ENCODE results near the gene CCDC159. TPM values are rescaled to one million over a fixed set of nuclear protein-coding genes. Genes with fewer than 3 reads are reported as not detected.

CCDC159 gene
- total and polyA plus RNA-seq, 2 of the 13 experiments (the other 11 are each of a cell fraction or from before 2014, with no cell fraction given): 1.7 to 6.3 TPM

DNA sequence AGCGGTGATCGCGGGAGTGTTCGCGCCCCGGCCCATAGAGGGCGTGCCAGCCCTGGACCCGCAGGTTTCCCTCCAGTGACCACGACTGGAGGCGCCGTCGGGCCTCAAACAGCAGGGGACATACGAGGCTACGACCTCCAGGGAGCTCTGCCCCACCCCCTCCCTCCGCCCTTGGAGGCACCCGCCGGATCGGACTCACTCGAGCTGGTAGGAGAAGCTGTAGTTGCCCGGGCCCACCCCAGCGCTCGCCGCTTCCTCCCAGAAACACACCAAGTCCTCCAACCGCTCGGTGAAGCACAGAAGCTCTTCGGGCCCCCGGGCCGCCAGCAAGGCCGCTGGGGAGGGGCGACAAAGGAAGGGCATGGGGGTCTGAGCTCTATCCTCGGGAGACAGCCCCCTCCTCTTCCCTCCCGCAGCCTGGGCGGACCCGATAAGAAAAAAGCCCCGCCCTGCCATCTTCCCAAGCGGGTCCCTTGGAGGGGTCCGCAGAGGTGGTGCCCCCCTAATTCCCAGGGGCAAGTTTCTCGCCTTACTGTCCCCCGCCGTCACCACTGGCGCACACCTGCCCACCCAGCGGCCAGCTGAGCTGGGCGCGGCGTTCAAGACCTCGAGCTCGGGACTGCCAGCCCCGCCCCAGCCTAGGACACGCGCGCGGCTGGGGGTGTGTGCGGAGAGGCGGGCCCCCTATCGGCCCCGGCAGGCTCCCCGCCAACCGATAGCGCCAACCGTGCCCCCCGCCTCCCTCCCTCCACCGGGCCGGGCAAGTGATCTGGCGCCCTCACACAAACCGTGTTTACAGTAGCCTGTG is 36.8 kb downstream of the CCDC159 start (continued):
- TF ChIP-seq, protein P1, sequence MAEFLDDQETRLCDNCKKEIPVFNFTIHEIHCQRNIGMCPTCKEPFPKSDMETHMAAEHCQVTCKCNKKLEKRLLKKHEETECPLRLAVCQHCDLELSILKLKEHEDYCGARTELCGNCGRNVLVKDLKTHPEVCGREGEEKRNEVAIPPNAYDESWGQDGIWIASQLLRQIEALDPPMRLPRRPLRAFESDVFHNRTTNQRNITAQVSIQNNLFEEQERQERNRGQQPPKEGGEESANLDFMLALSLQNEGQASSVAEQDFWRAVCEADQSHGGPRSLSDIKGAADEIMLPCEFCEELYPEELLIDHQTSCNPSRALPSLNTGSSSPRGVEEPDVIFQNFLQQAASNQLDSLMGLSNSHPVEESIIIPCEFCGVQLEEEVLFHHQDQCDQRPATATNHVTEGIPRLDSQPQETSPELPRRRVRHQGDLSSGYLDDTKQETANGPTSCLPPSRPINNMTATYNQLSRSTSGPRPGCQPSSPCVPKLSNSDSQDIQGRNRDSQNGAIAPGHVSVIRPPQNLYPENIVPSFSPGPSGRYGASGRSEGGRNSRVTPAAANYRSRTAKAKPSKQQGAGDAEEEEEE (CRISPR knock-in tag; IDR thresholded peaks at IDR 0.05; ENCODE audit: borderline replicate concordance): no peak
- TF ChIP-seq RBM39 (IDR thresholded peaks at IDR 0.05; ENCODE audit: low read depth, low read length, poor library complexity, severe bottlenecking) (no peak), AHR (CRISPR knock-in tag; IDR thresholded peaks at IDR 0.05) (0 out of 2 replicates have a peak, but pooled peaks have one; percentile 20), ZNF629 (CRISPR knock-in tag; conservative IDR thresholded peaks at IDR 0.05) (0 out of 2 replicates have a peak, but pooled peaks have one; percentile 17), SPEN (CRISPR knock-in tag; IDR thresholded peaks at IDR 0.05; ENCODE audit: low read depth) (peak; percentile 41), MED8 (CRISPR knock-in tag; IDR thresholded peaks at IDR 0.05; ENCODE audit: insufficient replicate concordance) (no peak), ERF (CRISPR knock-in tag; IDR thresholded peaks at IDR 0.05) (peak; percentile 36; the same call in 1 of the 2 replicates), ZNF263 (CRISPR knock-in tag; IDR thresholded peaks at IDR 0.05) (peak; percentile 73), FOXA1 (IDR thresholded peaks at IDR 0.05) (no peak), FOXA1 (CRISPR knock-in tag; IDR thresholded peaks at IDR 0.05) (peak; percentile 57)
- TF ChIP-seq, protein P2, sequence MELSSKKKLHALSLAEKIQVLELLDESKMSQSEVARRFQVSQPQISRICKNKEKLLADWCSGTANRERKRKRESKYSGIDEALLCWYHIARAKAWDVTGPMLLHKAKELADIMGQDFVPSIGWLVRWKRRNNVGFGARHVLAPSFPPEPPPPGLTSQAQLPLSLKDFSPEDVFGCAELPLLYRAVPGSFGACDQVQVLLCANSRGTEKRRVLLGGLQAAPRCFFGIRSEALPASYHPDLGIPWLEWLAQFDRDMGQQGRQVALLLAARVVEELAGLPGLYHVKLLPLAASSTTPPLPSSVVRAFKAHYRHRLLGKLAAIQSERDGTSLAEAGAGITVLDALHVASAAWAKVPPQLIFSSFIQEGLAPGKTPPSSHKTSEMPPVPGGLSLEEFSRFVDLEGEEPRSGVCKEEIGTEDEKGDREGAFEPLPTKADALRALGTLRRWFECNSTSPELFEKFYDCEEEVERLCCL (CRISPR knock-in tag; IDR thresholded peaks at IDR 0.05; ENCODE audit: borderline replicate concordance): no peak
- TF ChIP-seq, protein P3, sequence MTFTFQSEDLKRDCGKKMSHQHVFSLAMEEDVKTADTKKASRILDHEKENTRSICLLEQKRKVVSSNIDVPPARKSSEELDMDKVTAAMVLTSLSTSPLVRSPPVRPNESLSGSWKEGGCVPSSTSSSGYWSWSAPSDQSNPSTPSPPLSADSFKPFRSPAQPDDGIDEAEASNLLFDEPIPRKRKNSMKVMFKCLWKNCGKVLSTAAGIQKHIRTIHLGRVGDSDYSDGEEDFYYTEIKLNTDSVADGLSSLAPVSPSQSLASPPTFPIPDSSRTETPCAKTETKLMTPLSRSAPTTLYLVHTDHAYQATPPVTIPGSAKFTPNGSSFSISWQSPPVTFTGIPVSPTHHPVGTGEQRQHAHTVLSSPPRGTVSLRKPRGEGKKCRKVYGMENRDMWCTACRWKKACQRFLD (CRISPR knock-in tag; IDR thresholded peaks at IDR 0.05; ENCODE audit: borderline replicate concordance): no peak
- TF ChIP-seq, protein P4, sequence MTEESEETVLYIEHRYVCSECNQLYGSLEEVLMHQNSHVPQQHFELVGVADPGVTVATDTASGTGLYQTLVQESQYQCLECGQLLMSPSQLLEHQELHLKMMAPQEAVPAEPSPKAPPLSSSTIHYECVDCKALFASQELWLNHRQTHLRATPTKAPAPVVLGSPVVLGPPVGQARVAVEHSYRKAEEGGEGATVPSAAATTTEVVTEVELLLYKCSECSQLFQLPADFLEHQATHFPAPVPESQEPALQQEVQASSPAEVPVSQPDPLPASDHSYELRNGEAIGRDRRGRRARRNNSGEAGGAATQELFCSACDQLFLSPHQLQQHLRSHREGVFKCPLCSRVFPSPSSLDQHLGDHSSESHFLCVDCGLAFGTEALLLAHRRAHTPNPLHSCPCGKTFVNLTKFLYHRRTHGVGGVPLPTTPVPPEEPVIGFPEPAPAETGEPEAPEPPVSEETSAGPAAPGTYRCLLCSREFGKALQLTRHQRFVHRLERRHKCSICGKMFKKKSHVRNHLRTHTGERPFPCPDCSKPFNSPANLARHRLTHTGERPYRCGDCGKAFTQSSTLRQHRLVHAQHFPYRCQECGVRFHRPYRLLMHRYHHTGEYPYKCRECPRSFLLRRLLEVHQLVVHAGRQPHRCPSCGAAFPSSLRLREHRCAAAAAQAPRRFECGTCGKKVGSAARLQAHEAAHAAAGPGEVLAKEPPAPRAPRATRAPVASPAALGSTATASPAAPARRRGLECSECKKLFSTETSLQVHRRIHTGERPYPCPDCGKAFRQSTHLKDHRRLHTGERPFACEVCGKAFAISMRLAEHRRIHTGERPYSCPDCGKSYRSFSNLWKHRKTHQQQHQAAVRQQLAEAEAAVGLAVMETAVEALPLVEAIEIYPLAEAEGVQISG (CRISPR knock-in tag; IDR thresholded peaks at IDR 0.05): peak; percentile 82
- TF ChIP-seq, protein P5, sequence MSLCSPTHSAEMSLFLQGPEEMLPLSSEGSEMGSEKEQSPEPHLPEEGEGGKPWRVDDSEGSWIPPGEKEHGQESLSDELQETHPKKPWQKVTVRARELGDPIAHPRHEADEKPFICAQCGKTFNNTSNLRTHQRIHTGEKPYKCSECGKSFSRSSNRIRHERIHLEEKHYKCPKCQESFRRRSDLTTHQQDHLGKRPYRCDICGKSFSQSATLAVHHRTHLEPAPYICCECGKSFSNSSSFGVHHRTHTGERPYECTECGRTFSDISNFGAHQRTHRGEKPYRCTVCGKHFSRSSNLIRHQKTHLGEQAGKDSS (CRISPR knock-in tag; IDR thresholded peaks at IDR 0.05; ENCODE audit: borderline replicate concordance, low read depth): peak; percentile 48; the same call in 1 of the 2 replicates
- TF ChIP-seq, protein P6, sequence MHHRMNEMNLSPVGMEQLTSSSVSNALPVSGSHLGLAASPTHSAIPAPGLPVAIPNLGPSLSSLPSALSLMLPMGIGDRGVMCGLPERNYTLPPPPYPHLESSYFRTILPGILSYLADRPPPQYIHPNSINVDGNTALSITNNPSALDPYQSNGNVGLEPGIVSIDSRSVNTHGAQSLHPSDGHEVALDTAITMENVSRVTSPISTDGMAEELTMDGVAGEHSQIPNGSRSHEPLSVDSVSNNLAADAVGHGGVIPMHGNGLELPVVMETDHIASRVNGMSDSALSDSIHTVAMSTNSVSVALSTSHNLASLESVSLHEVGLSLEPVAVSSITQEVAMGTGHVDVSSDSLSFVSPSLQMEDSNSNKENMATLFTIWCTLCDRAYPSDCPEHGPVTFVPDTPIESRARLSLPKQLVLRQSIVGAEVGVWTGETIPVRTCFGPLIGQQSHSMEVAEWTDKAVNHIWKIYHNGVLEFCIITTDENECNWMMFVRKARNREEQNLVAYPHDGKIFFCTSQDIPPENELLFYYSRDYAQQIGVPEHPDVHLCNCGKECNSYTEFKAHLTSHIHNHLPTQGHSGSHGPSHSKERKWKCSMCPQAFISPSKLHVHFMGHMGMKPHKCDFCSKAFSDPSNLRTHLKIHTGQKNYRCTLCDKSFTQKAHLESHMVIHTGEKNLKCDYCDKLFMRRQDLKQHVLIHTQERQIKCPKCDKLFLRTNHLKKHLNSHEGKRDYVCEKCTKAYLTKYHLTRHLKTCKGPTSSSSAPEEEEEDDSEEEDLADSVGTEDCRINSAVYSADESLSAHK (CRISPR knock-in tag; IDR thresholded peaks at IDR 0.05; ENCODE audit: borderline replicate concordance): no peak
